Lower leg skin (tissue), 3 donors: ENCODE data around the gene PAIP2.

Source experiments
- POLR2A ChIP-seq, 2 donors: fragments of 450-650 bp; IDR thresholded peaks; one replicate each; pipeline ENCODE4 v1.6.1; 2016 to 2017; ENCODE audit warnings: antibody characterized with exemption in 2 of 2, mild to moderate bottlenecking in 1 of 2, moderate library complexity in 1 of 2
- TF ChIP-seq, protein P1 (sequence below), 3 donors: fragments of 450-650 bp; IDR thresholded peaks; one replicate each; pipeline ENCODE4 v1.5.1; 2016; ENCODE audit warnings: antibody characterized with exemption in 3 of 3, mild to moderate bottlenecking in 3 of 3, moderate library complexity in 2 of 3

DNA sequence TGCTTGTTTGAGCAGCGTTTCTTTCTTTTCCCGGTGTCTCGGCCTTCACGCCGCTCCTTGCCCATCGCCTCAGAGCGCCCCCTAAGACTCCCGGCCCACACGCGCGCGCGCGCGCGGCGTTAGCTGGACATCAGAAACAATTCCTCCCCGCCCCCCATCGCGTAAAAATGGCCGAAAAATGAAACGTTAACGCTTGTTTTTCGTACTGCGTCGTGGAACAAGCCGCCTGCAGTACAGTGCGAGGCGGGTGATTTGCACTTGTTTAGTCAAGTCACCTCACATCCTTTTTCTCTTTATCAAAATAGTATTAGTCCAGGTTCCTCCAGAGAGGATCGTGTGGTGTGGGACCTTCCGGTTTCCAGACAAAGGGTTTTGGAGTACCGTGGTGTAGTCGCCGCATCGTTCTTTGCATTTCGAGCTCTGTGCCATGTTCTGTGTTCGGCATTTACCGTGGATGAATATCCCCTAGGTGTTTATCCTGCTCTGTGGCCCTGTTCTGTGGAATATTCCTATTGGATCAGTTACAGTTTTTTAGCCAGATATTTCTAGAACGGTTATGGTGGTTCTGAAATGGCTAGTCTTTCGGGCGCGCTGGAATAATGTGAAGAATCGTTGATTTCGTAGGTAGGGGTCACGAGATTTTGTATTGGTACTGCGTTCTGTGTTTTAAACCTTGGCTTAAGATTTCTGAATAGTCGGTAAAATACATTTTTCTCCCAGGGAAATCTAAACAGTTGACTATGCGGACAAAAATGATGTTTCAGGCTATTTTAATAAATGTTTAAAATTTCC is 47.1 kb upstream of the PAIP2 start:
- TF ChIP-seq, protein P1, sequence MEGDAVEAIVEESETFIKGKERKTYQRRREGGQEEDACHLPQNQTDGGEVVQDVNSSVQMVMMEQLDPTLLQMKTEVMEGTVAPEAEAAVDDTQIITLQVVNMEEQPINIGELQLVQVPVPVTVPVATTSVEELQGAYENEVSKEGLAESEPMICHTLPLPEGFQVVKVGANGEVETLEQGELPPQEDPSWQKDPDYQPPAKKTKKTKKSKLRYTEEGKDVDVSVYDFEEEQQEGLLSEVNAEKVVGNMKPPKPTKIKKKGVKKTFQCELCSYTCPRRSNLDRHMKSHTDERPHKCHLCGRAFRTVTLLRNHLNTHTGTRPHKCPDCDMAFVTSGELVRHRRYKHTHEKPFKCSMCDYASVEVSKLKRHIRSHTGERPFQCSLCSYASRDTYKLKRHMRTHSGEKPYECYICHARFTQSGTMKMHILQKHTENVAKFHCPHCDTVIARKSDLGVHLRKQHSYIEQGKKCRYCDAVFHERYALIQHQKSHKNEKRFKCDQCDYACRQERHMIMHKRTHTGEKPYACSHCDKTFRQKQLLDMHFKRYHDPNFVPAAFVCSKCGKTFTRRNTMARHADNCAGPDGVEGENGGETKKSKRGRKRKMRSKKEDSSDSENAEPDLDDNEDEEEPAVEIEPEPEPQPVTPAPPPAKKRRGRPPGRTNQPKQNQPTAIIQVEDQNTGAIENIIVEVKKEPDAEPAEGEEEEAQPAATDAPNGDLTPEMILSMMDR (IDR thresholded peaks at IDR 0.05) = no peak
- no peak for TF ChIP-seq POLR2A (IDR thresholded peaks at IDR 0.05)
